ENCODE data around the gene PRDM4.
A peak's percentile ranks its signal among the peaks of the same experiment; 100 is the strongest.
"Not testable (repeated sequence)": the region's sequence is repeated elsewhere in the genome, so short reads cannot be mapped to it uniquely, and the experiment has no call there.

The PRDM4 gene

DNA sequence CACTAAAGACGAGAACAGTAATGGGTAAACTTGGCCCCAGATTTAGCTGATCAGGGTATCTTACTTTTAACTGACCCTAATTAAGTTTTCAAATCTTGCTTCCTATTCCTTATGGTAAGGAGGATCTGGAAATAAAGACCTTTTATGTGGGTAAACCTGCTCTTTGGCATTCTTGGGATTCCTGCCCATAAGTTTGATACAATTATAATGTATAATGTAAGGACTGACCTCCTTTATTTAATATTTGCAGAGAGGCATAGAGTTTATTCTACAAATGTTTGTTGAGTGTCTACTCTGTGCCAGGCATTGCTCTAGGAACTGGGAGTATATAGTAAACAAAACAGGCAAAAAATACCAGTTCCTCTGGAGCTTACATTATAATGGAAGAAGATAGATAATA lies 4.4 kb upstream of the PRDM4 start:
- no peak for DNase-seq

DNA sequence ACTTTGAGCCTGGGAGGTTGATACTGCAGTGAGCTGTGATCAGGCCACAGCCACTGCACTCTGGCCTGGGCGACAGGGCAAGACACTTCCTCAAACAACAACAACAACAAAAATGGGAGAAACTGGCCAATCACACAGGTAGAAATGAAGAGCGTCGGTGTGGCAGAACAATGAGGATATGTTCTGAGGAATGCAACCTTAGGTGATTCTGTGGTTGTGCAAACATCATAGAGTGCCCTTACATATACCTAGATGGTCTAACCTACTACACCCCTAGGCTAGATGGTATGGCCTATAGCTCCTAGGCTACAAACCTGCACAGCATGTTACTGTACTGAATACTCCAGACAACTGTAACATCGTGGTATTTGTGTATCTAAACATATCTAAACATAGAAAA lies 3.7 kb upstream of the PRDM4 start:
- no peak for DNase-seq

DNA sequence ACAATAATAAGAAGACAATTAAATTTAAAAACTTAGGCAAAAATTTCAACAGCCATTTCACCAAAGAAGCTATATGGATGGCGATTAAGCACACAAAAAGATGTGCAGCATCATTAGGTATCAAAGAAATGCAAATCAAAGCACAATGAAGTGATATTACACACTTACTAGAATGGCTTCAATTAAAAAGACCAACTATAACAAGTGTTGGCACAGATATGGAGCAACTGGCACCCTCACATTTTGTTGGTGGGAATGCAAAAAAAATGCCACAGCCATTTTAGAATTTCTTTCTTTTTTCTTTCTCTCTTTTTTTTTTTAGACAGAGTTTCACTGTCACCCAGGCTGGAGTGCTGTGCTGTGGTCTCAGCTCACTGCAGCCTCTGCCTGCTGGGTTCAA lies 1.9 kb upstream of the PRDM4 start:
- no peak for DNase-seq

DNA sequence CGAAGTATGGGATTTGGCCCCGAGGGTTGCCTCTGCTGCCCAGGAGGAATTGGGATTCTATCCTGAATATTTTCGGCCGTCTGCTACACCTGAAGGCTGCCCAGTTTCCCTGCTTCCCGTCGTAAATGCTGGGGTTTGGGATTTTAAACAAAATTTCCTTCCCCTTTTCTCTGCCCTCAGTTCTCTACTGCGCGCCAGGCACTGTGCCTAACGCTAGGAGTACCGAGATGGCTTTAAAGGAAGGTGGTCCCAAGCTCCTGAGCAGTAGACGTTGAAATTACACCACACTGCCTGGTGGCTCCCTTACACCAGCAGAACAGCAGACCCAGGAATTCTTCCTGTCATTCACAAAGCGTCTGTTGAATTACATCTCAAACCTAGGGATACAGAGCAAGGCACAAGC lies 566 bp upstream of the PRDM4 start:
- DNase-seq = no peak

DNA sequence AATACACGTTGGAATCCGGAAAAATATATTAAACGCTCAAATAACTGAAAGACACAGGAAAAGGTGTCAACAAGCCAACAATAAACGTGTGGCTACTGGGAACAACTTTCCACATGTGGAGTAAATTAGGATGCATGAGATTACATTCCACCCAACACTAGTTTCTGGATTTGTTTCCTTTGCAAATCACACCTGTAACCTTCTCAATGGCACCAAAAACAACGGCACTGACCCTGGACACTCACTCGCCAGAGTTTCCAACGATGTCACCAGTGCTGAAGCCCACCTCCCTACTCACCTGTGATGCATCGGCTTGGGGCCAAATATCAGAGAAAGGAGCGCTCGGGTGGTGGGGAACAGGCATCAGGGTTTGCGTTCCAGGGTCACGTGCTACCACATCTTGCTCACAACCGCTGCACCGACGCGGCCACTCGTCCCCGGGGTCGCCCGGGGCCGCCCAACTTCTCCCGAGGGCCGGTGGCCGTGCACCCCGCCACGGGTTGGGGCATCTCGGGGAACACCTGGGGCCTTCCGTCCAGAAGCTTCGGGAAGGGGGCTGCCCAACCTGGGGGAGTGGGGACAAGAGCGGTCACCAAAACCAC lies 629 bp downstream of the PRDM4 start:
- peak; percentile 18 to 22 for DNase-seq

DNA sequence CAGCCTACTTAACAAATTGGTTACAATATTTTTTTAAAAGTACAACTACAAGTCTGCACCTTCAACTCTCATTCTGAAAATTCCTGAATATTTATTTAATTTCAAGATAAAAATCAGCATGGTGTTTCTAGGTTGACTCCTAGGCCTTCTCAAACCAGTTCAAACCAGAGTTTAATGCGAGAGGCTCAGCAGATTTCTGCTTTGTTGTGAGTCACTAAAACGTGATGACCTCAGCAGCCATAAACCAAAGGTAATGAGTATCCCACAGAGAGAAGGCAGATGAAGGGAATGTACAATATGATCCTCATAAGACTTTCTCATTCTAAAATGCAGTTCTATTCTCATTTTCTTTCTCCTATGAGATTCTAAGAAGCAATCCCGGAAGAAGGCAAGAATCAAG lies 1.5 kb downstream of the PRDM4 start:
- DNase-seq = peak in 1 of 2 experiments; percentile 29

DNA sequence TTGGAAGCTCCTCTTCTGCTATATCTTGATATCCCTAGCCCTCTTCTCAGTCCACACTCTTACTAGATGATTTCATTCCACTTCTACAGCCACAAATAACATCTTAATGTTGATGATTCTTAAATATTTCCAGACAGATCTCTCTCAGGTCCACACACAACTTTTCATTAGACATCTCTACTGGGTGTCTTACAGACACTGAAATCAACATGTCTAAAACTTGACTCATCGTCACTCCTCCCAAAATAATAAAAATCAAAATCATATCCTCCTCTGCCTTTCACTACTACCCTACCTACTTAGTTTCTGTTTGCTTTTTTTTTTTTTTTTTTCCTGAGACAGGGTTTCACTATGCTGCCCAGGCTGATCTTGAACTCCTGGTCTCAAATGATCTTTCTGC lies 11.9 kb downstream of the PRDM4 start:
- DNase-seq = no peak

DNA sequence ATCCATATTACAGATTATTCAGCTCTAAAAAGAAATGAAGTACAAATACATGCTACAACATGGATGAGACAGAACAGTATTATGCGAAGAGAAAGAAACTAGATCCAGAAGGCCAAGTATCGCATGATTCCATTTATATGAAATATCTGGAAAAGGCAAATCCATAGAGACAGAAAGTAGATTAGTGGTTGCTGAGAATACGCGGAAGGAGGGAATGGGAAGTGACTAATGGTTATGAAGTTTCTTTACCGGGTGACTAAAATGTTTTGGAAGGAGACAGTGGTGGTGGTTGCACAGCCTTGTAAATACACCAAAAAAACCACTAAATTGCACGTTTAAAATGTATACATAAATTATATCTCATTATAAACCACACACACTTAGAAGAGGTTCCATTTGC lies 12.5 kb downstream of the PRDM4 start:
- no peak for DNase-seq

DNA sequence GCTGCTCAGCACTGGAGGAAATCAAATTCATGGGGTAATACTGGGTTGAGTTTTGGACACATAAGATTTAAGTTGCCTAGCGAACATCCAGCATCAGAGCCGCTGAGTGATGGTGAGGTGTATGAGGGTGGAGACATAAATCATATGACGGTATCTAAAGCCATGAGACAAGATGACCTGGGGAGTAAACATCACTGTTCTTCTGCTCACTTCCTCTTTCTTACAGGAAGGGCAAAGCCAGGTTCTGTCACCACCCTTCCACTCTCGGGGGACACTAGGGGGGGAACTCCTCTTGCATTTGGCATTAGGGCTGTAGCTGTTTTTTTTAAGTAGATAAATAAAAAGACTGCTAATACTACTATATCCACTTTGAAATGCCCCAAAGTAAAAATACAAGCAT lies 24.0 kb downstream of the PRDM4 start:
- no peak for DNase-seq

DNA sequence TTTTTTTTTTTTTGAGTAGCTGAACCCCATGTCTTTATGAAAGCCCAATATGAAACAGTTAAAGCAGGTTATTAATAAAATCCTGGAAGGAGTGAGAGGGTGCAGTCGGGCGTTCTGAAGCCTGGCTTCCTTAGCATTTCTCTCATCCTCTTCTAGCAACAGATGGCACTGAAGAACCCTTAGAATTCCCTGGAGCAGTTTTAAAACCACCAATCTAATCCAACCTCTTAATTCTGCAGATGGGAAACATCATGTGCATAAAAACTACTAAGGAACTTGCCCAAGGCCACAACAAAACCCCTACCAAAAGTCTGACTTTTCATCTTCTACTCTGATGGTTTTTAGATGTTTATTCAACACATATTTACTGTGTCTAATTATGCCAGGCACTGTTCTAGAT lies 25.2 kb downstream of the PRDM4 start:
- DNase-seq = no peak

DNA sequence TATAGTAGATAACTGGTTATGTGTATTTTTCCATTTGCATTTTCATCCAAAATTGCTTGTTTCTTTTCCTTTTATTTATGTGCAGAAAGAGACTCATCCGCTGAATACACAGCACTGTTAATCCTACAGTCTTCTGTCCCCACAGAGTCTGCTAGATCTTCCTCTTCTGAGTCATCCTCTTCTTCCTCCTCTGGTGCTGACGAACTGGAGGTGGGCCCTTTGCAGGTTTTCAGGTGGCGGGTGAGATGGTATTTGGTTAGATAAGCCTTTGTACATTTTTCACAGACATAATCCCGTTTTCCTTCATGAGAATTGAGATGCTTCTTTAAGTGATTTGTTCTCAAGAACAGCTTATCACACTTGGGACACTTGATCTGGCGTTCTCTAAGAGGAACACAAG lies 26.8 kb downstream of the PRDM4 start:
- no peak for DNase-seq

DNA sequence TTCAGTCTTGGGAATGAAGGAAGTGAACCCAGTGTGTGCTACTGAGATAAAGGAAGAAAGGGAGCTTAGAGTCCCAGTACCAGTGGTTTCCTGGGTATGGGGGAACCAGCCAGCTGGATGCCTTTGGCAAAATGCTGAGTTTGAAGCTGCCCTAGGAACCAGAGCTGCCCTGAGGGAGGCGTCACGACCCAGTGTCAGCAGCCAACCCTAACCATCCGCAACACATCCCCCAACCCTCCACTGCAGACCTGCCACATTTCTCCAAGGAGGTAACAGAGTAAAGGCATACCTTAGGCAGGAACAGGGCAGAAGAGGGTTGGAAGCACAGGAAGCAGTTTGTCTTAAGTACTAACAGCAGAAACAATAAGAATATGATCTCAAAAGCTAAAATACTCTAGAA lies 28.6 kb downstream of the PRDM4 start:
- no peak for DNase-seq

DNA sequence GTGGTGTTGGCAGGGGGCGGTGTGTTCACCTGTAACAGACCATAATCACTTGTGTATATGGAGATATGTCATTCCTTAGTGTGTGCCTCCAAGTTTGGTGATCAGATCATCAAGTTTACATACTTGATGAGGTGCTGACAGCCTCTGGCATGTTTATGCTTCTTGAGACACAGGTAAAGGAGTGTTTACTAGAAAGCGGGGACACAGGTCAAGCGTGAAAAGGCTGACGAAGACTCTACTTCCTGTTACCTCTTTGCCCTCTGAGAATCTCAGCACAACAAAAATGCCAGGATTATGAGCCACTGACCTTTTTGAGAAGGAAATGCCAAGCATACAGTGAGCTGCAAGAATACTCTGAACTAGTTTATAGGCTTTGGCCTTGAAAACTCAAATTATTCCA lies 29.6 kb downstream of the PRDM4 start:
- no peak for DNase-seq

DNA sequence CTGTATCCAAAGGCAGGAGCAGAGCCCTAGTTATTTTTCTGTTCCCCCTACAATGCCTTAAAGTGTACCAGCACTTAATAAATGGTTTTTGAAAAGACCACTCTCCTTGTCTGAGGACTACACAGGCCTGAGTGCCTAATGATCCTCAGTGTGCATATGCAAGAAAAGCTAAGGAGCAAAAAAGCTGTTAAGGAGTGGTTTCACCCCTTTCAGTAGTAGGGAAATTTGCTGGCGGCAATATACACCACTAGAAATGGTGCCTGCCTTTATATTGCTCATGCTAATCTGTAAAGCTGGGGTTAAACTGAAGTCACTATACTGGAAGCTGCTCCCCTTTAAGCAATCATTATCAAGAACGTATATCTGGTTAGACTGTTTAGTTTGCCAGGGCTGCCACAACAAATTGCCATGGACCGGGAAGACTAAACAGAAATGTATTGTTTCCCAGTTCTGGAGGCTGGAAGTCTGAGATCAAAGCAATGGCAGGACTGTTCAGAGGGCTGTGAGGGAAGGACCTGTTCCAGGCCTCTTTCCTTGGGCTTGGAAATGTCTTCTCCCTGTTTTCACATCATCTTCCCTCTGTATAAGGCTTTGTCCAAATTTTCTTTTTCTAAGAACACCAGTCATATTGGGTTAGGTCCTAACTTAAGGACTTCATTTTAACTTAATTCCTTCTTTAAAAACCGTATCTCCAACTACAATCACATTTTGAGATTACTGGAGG lies 30.2 kb downstream of the PRDM4 start:
- DNase-seq = no peak

DNA sequence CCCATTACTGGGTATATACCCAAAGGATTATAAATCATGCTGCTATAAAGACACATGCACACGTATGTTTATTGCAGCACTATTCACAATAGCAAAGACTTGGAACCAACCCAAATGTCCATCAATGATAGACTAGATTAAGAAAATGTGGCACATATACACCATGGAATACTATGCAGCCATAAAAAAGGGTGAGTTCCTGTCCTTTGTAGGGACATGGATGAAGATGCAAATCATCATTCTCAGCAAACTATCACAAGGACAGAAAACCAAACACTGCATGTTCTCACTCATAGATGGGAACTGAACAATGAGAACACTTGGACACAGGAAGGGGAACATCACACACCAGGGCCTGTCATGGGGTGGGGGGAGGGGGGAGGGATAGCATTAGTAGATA lies 33.2 kb downstream of the PRDM4 start:
- not testable (repeated sequence) for DNase-seq

DNA sequence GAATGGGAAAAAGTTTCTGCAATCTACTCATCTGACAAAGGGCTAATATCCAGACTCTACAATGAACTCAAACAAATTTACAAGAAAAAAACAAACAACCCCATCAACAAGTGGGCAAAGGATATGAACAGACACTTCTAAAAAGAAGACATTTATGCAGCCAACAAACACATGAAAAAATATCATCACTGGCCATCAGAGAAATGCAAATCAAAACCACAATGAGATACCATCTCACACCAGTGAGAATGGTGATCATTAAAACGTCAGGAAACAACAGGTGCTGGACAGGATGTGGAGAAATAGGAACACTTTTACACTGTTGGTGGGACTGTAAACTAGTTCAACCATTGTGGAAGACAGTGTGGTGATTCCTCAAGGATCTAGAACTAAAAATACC lies 33.6 kb downstream of the PRDM4 start:
- DNase-seq = not testable (repeated sequence)

DNA sequence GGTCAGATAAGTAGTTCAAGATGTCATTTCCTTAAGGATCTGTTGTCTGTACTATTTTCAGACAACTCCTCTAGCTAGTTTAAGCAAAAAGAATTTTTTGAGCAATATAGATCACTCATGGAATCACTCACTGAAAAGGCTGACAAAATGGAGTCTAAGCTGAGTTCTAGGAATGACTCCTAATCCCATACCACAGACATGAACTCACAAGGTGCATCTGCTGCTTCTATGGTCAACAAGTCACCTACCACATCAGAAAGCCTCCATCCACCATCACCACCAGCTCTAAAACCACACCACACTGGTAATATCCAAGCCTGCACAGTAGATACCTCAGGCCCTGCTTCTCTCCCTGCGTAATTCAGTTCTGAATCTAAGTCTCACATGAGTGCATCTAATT lies 42.3 kb downstream of the PRDM4 start:
- no peak for DNase-seq

DNA sequence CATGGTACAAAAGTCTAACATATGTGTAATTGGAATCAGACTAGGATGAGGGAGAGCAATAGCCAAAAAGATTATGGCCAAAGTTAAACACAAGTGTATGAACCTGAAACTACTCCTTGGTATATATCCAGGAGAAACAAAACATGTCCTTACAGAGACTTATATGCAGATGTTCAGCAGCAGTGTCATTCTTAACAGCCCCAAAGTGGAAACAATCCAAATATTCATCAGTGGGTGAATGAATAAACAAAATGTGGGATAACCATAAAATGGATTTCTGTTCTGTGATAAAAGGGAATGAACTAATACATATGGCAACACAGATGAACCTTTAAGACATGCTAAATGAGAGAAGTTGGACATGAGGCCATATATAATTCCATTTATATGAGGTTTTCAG lies 45.2 kb downstream of the PRDM4 start:
- no peak for DNase-seq

DNA sequence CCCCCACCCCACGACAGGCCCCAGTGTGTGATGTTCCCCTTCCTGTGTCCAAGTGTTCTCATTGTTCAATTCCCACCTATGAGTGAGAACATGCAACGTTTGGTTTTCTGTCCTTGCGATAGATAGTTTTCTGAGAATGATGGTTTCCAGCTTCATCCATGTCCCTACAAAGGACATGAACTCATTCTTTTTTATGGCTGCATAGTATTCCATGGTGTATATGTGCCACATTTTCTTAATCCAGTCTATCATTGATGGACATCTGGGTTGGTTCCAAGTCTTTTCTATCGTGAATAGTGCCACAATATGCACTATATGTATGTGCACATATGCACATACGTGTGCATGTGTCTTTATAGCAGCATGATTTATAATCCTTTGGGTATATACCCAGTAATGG lies 55.4 kb downstream of the PRDM4 start:
- DNase-seq = not testable (repeated sequence)

DNA sequence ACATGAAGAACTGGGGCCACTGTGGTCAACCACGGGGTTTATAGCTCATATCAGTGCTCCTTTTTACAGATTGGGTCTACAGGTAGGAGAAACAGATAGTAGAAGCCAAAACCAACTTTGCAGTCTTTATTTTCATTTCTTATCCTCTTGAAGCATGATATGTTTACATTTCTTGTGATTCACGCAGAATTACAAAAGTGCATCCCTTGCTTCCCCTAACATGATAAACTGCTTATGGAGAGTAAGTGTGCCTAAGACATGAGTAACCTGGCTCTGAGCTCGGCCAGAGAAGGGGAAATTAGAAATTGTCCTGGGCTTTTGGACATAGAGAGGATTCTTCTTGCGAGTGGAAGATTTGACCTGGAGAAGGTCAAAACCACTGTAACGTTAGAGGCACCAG lies 56.9 kb downstream of the PRDM4 start:
- no peak for DNase-seq

DNA sequence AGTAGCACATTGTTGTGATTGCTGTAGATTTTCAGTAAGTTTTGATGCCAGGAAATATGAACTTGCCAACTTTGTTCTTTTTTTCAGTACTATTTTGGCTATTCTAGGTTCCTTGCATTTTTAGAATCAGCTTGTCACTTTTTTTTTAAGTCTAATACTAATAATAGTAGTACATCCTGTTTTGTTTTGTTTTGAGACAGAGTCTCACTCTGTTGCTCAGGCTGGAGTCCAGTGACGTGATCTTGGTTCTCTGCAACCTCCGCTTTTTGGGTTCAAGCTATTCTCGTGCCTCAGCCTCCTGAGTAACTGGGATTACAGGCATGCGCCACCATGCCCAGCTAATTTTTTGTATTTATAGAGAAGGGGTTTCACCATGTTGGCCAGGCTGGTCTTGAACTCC lies 58.8 kb downstream of the PRDM4 start:
- DNase-seq = no peak

DNA sequence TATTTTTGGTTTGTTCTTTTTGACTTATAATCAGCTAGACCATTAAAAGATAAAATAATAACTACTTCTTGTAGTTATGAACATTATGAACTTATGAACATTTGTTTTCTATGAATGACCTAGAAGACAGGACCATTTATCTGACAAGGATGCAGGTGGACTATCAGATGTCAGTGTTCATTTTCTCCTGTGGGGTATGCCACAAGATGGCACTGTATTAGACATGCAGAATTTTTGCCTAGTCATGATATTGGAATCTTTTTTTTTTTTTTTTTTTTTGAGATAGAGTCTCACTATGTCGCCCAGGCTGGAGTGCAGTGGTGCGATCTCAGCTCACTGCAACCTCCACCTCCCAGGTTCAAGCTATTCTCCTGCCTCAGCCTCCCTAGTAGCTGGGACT lies 65.2 kb downstream of the PRDM4 start:
- not testable (repeated sequence) for DNase-seq

DNA sequence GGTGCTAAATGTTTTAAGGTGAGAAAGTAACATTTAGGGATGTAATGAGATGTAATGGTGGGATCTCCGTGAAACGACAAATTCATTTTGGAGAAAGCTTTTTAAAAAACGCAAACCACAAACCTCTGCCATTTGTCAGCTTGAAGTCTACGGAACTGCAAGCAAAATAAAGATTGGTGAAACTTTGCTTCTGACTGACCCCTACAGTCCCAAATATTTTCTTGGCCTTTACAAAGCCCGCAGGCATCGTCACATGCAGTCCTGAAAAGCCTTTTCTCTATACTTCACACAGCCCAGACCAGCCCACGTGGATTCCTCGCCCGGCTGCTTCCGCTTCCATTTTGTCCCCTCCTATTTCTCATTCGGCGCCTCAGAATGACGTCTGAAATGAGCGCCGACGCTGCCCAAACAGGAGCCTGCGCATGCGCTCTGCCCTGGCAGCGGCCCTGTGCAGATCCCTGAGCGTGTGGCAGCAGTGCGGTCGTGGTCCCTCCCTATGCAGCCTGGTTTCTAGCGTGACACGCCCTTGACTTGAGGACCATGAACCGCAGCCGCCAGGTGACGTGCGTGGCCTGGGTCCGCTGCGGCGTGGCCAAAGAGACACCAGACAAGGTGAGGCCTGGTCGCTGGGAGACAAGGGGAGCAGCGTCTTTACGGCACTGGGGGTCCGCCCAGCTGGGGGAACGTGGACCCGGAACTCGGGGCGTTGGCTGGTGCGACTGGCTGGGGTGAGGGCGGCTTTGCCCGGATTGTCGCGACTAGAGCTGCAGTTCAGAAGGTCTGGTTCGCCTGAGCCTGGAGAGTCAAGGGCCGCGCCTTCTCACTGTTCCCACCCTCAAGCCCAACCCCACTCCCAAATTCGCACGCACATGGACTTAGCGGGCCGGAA lies 75.3 kb downstream of the PRDM4 start, which contains the start of gene PWP1:
TSS of gene PWP1 (plus strand) at position 440 of the 889 bp plus-strand sequence. CDS start at position 541, 101 bp downstream.
- peak; percentile 94 to 96 for DNase-seq

DNA sequence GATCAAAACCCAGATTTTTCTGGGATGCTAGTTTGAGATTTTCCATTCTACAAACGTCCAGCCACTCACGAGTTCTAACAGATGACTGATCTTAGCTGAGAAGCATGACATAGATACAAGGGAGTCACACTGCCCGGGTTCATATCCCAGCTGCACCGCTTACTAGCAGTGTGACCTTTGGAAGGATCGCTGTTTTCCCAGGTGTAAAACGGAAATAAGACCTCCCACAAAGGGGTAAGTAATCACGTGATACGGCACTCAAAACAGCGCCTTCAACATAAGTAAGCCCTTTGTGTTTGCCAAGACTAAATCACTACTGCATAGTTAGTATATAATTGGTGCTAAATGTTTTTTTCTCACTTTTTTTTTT lies 76.0 kb downstream of the PRDM4 start:
- DNase-seq = peak; percentile 10 to 22

Data from stimulated activated CD4-positive, alpha-beta T cell treated with anti-CD3 and anti-CD28 coated beads, Interleukin-4, amount 100 ng/mL, for 4 hours (primary cell).